NB4 (cell line): ENCODE data around the gene DENND1A.

ENCODE experiments used
- DNase-seq: peaks from one replicate; pipeline ENCODE4 v3.0.0; 2010; ENCODE audit warnings: low read depth
- H3K4me3 ChIP-seq: one replicate; pipeline ENCODE4 v1.5.1; 2011; ENCODE audit warnings: mild to moderate bottlenecking, low read depth, low read length, moderate library complexity
- CTCF ChIP-seq: IDR thresholded peaks from one replicate; pipeline ENCODE4 v1.5.1; 2012; ENCODE audit warnings: low read depth, low read length
- MAX ChIP-seq: IDR thresholded peaks from 2 replicates; pipeline ENCODE4 v1.6.1; 2011; ENCODE audit warnings: low read depth, low read length
- MYC ChIP-seq: IDR thresholded peaks from 2 replicates; pipeline ENCODE4 v1.6.1; 2011; ENCODE audit warnings: low read depth, low read length
- POLR2A ChIP-seq: IDR thresholded peaks from 2 replicates; pipeline ENCODE4 v1.6.1; 2011; ENCODE audit warnings: mild to moderate bottlenecking; ENCODE audit not compliant: insufficient read length; ENCODE audit errors: extremely low read depth

DENND1A gene

GRCh38 chr9:123746765-123747164, 183.2 kb downstream of the DENND1A start:
- no peak for TF ChIP-seq MYC
- no peak for TF ChIP-seq CTCF
- TF ChIP-seq POLR2A: no peak
- no peak for TF ChIP-seq MAX
- no peak for DNase-seq
- H3K4me3 ChIP-seq: no peak overlapping the region

GRCh38 chr9:123745933-123746332, 184.0 kb downstream of the DENND1A start:
- no peak for TF ChIP-seq POLR2A
- TF ChIP-seq MYC: no peak
- TF ChIP-seq MAX: no peak
- no peak for TF ChIP-seq CTCF
- no peak overlapping the region for H3K4me3 ChIP-seq
- no peak for DNase-seq

GRCh38 chr9:123745451-123745850, 184.5 kb downstream of the DENND1A start:
- H3K4me3 ChIP-seq: no peak overlapping the region
- TF ChIP-seq MYC: no peak
- TF ChIP-seq CTCF: no peak
- TF ChIP-seq POLR2A: no peak
- TF ChIP-seq MAX: no peak
- DNase-seq: no peak

GRCh38 chr9:123743737-123744136, 186.2 kb downstream of the DENND1A start:
- H3K4me3 ChIP-seq: no peak overlapping the region
- TF ChIP-seq CTCF (no peak), MYC (no peak), POLR2A (no peak), MAX (no peak)
- DNase-seq: no peak

GRCh38 chr9:123742009-123742767, 187.7 kb downstream of the DENND1A start:
- no peak for TF ChIP-seq MAX
- no peak for TF ChIP-seq CTCF
- TF ChIP-seq POLR2A: no peak
- no peak for TF ChIP-seq MYC
- no peak overlapping the region for H3K4me3 ChIP-seq
- DNase-seq: no peak
